Measurements from ENCODE around the gene GPR160.
"Not testable (repeated sequence)": the region's sequence is repeated elsewhere in the genome, so short reads cannot be mapped to it uniquely, and the experiment has no call there.

GPR160 gene

GRCh38 chr3:170102431-170102830 lies 64.6 kb downstream of the GPR160 start:
- H3K4me3 ChIP-seq (ENCODE audit: low read length), result no peak overlapping the region
- H3K4me1 ChIP-seq (ENCODE audit: control insufficient read depth, insufficient read depth, low read length), result no peaks in the 10 kb centered on the region
- H3K9me3 ChIP-seq (ENCODE audit: control insufficient read depth, low read length), result no peaks in the 10 kb centered on the region
- H3K9ac ChIP-seq (ENCODE audit: low read length), result no peak overlapping the region
- no peaks in the 10 kb centered on the region for H3K36me3 ChIP-seq (ENCODE audit: control insufficient read depth, insufficient read depth, low read length)
- no peaks in the 10 kb centered on the region for H3K27me3 ChIP-seq (ENCODE audit: control insufficient read depth, insufficient read depth, low read length)

- Histone ChIP-seq H3K4me1 (ENCODE audit: control insufficient read depth, insufficient read depth, low read length) (peaks cover 14% of the 10 kb centered on the region), H3K27me3 (ENCODE audit: control insufficient read depth, insufficient read depth, low read length) (no peaks in the 10 kb centered on the region), H3K4me3 (ENCODE audit: low read length) (no peak overlapping the region), H3K9me3 (ENCODE audit: control insufficient read depth, low read length) (no peaks in the 10 kb centered on the region), H3K36me3 (ENCODE audit: control insufficient read depth, insufficient read depth, low read length) (no peaks in the 10 kb centered on the region), H3K9ac (ENCODE audit: low read length) (no peak overlapping the region)
Observed at GRCh38 chr3:170107941-170108340, 70.1 kb downstream of the GPR160 start.

- no peaks in the 10 kb centered on the region for H3K27me3 ChIP-seq (ENCODE audit: control insufficient read depth, insufficient read depth, low read length)
- no peaks in the 10 kb centered on the region for H3K36me3 ChIP-seq (ENCODE audit: control insufficient read depth, insufficient read depth, low read length)
- H3K9ac ChIP-seq (ENCODE audit: low read length), result no peak overlapping the region
Observed at GRCh38 chr3:170108955-170109354, 71.2 kb downstream of the GPR160 start.

GRCh38 chr3:170109579-170110293 lies 71.9 kb downstream of the GPR160 start:
- Histone ChIP-seq H3K4me1 (ENCODE audit: control insufficient read depth, insufficient read depth, low read length) (peaks cover 14% of the 10 kb centered on the region), H3K9ac (ENCODE audit: low read length) (no peak overlapping the region), H3K36me3 (ENCODE audit: control insufficient read depth, insufficient read depth, low read length) (no peaks in the 10 kb centered on the region), H3K4me3 (ENCODE audit: low read length) (no peak overlapping the region), H3K9me3 (ENCODE audit: control insufficient read depth, low read length) (no peaks in the 10 kb centered on the region), H3K27me3 (ENCODE audit: control insufficient read depth, insufficient read depth, low read length) (no peaks in the 10 kb centered on the region)

More at GRCh38 chr3:170108955-170109354, 71.2 kb downstream of the GPR160 start:
- no peak overlapping the region for H3K4me3 ChIP-seq (ENCODE audit: low read length)
- H3K9me3 ChIP-seq (ENCODE audit: control insufficient read depth, low read length), result no peaks in the 10 kb centered on the region
- peaks cover 14% of the 10 kb centered on the region for H3K4me1 ChIP-seq (ENCODE audit: control insufficient read depth, insufficient read depth, low read length)

GRCh38 chr3:170111147-170111771 lies 73.5 kb downstream of the GPR160 start:
- Histone ChIP-seq H3K36me3 (ENCODE audit: control insufficient read depth, insufficient read depth, low read length) (no peaks in the 10 kb centered on the region), H3K4me1 (ENCODE audit: control insufficient read depth, insufficient read depth, low read length) (peaks cover 14% of the 10 kb centered on the region), H3K4me3 (ENCODE audit: low read length) (no peak overlapping the region), H3K9ac (ENCODE audit: low read length) (no peak overlapping the region), H3K27me3 (ENCODE audit: control insufficient read depth, insufficient read depth, low read length) (no peaks in the 10 kb centered on the region), H3K9me3 (ENCODE audit: control insufficient read depth, low read length) (no peaks in the 10 kb centered on the region)

GRCh38 chr3:170114165-170114564 lies 76.4 kb downstream of the GPR160 start:
- H3K9me3 ChIP-seq (ENCODE audit: control insufficient read depth, low read length); H3K4me3 ChIP-seq (ENCODE audit: low read length); H3K4me1 ChIP-seq (ENCODE audit: control insufficient read depth, insufficient read depth, low read length); H3K27me3 ChIP-seq (ENCODE audit: control insufficient read depth, insufficient read depth, low read length); H3K36me3 ChIP-seq (ENCODE audit: control insufficient read depth, insufficient read depth, low read length); H3K9ac ChIP-seq (ENCODE audit: low read length): not testable (repeated sequence)

GRCh38 chr3:170117134-170117533 lies 79.3 kb downstream of the GPR160 start:
- no peaks in the 10 kb centered on the region for H3K27me3 ChIP-seq (ENCODE audit: control insufficient read depth, insufficient read depth, low read length)
- no peaks in the 10 kb centered on the region for H3K36me3 ChIP-seq (ENCODE audit: control insufficient read depth, insufficient read depth, low read length)
- no peaks in the 10 kb centered on the region for H3K4me1 ChIP-seq (ENCODE audit: control insufficient read depth, insufficient read depth, low read length)
- no peak overlapping the region for H3K9ac ChIP-seq (ENCODE audit: low read length)
- no peak overlapping the region for H3K4me3 ChIP-seq (ENCODE audit: low read length)
- no peaks in the 10 kb centered on the region for H3K9me3 ChIP-seq (ENCODE audit: control insufficient read depth, low read length)

GRCh38 chr3:170128259-170128976 lies 90.6 kb downstream of the GPR160 start:
- no peak overlapping the region for H3K9ac ChIP-seq (ENCODE audit: low read length)
- no peak overlapping the region for H3K4me3 ChIP-seq (ENCODE audit: low read length)
- no peaks in the 10 kb centered on the region for H3K27me3 ChIP-seq (ENCODE audit: control insufficient read depth, insufficient read depth, low read length)
- H3K9me3 ChIP-seq (ENCODE audit: control insufficient read depth, low read length), result no peaks in the 10 kb centered on the region
- peaks cover 6% of the 10 kb centered on the region for H3K36me3 ChIP-seq (ENCODE audit: control insufficient read depth, insufficient read depth, low read length)
- H3K4me1 ChIP-seq (ENCODE audit: control insufficient read depth, insufficient read depth, low read length), result peaks cover 5% of the 10 kb centered on the region

GRCh38 chr3:170128977-170129431 lies 91.2 kb downstream of the GPR160 start:
- H3K9ac ChIP-seq (ENCODE audit: low read length), result no peak overlapping the region
- peaks cover 6% of the 10 kb centered on the region for H3K36me3 ChIP-seq (ENCODE audit: control insufficient read depth, insufficient read depth, low read length)
- no peaks in the 10 kb centered on the region for H3K27me3 ChIP-seq (ENCODE audit: control insufficient read depth, insufficient read depth, low read length)
- peaks cover 5% of the 10 kb centered on the region for H3K4me1 ChIP-seq (ENCODE audit: control insufficient read depth, insufficient read depth, low read length)
- H3K9me3 ChIP-seq (ENCODE audit: control insufficient read depth, low read length), result no peaks in the 10 kb centered on the region
- H3K4me3 ChIP-seq (ENCODE audit: low read length), result no peak overlapping the region

GRCh38 chr3:170130532-170130931 lies 92.7 kb downstream of the GPR160 start:
- Histone ChIP-seq H3K27me3 (ENCODE audit: control insufficient read depth, insufficient read depth, low read length) (no peaks in the 10 kb centered on the region), H3K4me1 (ENCODE audit: control insufficient read depth, insufficient read depth, low read length) (peaks cover 5% of the 10 kb centered on the region), H3K9me3 (ENCODE audit: control insufficient read depth, low read length) (no peaks in the 10 kb centered on the region), H3K4me3 (ENCODE audit: low read length) (no peak overlapping the region), H3K36me3 (ENCODE audit: control insufficient read depth, insufficient read depth, low read length) (peaks cover 17% of the 10 kb centered on the region), H3K9ac (ENCODE audit: low read length) (no peak overlapping the region)

- Histone ChIP-seq H3K9me3 (ENCODE audit: control insufficient read depth, low read length) (no peaks in the 10 kb centered on the region), H3K4me1 (ENCODE audit: control insufficient read depth, insufficient read depth, low read length) (peaks cover 5% of the 10 kb centered on the region), H3K9ac (ENCODE audit: low read length) (no peak overlapping the region), H3K27me3 (ENCODE audit: control insufficient read depth, insufficient read depth, low read length) (no peaks in the 10 kb centered on the region), H3K36me3 (ENCODE audit: control insufficient read depth, insufficient read depth, low read length) (peaks cover 20% of the 10 kb centered on the region), H3K4me3 (ENCODE audit: low read length) (no peak overlapping the region)
Observed at GRCh38 chr3:170132335-170132734, 94.5 kb downstream of the GPR160 start.
